Retina (tissue), 1 donor: ENCODE data around the gene SEC22A.
A peak's percentile ranks its signal among the peaks of the same experiment; 100 is the strongest.

Experiments
- DNase-seq: peaks from one replicate; pipeline ENCODE4 v3.0.0-alpha.2; 2016

The SEC22A gene, protein sequence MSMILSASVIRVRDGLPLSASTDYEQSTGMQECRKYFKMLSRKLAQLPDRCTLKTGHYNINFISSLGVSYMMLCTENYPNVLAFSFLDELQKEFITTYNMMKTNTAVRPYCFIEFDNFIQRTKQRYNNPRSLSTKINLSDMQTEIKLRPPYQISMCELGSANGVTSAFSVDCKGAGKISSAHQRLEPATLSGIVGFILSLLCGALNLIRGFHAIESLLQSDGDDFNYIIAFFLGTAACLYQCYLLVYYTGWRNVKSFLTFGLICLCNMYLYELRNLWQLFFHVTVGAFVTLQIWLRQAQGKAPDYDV

DNA sequence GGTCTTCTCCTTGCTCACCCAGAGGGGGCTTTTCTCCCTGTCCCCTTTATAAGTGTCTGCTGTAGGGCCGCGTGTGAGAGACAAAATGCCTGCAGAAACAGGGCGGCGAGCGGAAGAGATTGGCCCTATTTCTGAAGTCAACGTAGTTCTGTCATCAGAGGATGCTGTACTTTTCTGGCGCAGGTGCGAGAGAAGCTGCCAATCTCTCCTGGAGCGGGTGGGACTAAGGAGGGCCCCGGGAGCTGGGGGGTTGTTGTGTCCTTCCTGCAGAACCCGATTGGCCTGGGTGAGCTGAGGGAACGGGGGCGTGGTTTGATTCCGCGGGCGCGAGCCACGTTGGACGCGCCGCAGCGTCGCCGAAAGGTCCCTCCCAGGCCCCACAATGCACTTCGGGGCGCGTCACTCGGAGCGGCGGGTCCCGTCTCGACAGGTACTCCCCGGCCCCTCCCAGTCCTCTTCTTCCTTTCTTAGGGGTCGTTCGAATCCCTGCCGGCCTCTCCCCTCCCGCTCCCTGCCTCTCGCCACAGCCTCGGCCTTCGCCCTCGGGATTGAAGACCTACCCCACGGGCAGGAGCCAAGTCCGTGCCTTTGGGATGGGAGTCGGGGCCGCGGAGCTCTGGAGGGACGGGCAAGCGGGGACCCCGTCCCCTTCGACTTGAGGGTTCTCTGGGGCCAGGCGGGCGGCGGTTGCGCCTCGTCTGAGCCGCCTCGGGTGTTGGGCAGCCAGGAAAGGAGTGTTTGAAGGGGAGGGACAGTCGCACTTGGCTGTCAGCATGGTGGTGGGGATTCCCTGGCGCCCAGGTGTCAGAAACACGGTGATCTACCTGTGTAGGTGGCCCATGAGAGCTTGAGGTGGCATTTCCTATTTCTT, at the start of gene SEC22A:
SEC22A (plus strand) TSS at position 387 of the 871 bp plus-strand sequence. CDS start 7,275 bp downstream, outside the sequence.
- DNase-seq = peak; percentile 97

DNA sequence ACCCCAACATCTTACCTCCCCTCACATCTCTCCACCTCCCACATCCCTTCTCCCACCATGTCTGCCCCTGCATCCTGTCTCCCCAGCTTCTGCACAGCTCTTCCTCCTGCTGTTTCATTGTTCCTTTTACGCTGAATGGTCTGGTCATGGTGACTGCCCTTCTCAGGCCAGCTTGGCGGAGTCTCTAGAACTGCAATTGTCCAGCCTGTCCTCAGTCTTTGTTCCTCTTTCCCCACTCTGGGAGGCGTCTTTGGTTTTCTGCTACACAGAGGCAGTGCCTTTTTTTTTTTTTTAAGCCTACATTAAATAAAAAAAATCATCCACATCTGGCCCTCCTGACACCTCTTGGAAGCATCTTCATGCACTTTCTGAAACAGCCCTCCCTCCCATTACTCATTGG, 49.1 kb upstream of the SEC22A start:
- DNase-seq = peak; percentile 53

DNA sequence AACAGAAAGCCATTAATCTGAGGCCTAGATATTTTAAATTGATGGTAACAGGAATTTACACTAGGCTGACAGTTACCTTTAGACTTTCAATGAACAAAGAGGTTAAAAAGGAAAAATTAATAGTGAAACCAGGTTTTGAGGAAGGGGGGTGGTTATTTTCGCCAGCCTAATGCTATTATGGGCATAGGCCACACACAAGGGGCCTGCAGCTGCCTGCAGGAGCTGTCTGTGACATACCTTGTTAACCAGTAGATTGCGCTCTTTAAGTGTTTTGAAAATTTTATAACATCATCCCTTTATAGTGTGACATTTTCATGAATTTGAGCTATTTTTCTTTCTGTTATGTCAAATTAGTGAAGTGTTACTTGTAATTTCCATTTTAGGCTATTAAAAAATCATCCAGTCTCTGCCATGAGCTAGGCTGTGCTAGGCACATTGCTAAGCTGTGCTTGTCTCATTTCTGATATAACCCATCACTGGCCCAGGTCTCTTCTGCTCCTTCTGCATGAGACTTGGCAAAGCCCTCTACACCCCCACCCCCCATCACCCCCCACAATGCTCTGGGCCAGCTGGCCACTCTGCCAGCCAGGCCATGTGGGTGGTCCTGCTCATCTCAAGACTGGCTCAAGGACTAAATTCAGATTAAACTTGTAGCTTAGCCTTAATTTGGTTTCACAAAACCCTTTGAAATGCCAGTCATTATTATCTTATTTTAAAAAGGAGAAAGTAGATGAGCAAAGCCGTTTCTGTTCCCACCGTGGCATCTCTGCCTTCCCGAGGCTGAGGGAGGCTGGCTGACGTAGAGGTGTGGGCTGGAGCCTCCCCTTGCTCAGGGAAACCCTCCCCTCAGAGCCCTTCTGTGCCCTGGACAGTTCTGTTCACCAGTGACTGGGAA, 48.4 kb upstream of the SEC22A start:
- DNase-seq = peak; percentile 81

DNA sequence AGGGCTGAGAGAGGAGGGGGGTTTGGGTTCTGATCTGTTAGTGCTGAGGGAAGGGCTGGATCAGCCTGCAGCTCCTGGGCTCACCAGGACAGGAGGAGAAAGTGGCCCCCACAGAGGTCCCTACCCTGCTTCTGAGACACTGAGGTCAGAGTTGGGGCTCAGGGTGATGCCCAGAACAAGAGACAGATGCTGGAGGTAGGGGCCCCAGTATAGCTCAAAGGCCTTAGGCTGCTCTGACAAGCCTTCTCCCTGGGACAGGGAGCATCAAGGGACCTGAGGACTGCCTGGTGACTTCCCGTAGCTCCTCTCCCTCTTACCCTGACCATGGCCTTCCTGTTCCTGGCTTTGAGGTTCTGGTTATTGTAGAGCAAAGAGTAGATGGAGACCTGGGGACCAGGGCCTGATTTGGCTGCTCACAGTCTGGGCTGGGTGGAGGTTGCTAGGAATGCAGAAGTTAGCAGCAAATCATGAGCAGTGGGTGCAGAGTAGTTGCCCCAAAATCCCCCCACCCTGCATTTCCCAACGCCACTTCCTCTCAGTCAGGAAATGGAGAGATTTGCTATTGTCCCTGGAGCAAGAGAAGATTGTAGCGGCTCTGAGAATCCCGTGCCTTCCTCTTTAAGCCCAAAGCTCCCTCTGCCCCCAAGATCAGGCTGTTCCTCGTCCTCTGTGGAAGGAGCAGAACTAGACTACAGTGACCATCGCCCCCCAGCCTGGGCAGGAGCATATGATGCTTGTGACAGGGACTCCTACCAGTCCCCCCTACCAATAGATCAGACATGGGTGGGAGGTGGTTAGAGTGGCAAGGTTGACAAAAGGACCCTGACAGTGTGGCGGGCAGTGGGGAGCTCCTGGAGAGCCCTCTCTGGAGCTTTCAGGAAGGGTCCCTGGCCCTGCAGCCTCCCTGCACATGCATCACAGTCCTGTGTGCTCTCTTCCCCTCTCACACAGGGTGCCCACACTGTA, 47.4 kb upstream of the SEC22A start:
- no peak for DNase-seq

DNA sequence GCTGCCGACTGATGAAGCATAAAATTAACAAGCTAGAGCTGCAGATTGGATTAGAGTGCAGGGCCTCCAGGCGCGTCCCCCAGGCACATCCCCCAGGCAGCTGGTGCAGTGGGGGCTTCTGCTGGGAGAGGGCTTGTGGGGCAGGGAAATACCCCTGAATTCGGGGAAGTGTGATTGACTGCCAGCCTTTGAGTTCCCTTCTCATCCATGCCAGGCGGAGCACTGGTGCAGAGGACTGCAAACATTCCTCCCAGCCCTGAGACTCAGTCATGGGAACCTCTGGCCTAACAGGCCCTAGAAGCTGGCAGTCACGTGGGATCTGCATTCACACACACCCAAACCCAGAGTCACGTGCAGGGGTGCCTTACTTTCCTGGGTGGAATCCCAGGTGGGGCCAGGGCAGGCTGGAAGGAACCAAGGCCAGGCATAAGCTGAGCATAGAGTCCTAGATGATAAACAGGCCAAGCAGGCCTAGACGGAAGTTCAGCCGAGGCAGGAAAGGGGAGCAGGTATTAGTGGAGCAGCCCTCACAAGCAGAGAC, 46.2 kb upstream of the SEC22A start:
- DNase-seq = peak; percentile 88

DNA sequence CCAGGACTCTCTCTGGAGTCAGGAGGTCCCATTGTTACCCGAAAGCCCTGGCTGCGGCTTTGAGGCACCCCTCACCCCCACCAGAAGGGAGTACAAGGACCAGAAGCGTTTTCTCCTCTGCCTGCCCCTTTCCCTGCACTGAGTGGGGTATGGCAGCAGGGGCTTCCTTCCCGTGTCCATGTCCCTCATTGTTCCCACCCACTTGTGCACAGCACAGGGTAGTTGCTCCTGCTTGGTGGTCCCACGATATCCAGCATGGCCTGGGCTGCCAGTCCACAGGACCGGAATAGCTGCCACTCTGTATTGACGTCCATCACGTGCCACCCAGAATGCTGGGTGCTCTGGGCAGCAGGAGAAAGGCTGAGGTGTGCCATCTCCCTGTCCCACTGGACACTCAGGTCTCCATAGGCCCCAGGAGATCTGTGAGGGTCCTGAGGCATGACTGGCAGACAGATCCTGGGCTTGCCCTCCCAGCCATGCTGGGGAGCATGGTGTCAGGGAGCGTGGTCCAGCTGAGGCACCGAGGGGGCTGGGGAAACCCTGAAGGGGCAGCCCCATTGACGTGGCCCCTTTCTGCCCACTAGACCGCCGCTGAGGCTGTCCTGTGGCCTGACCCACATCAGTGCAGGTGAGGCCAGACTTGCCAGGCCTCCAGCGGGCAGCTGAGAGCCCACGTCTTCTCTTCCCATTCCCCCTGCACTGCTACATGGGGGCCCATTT, 45.3 kb upstream of the SEC22A start:
- DNase-seq = no peak

DNA sequence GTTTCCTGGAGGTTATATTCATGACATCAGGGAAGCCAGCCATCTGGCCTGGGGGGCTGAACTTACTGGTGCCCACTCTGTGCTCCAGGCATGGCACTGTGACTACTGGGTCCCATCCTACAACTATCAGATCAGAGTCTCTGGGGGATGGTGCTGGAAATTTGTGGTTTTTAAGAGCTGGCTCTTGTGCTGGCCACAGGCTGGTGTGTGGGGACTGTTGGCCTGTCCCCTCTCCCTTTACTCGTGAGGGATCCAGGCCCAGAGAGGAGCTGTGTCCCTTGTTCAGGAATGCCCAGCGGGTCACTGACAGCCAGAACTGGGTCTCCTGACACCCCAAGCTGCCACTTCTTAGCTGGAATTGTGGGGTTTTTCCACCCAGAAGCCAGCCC, 44.5 kb upstream of the SEC22A start:
- DNase-seq = no peak

DNA sequence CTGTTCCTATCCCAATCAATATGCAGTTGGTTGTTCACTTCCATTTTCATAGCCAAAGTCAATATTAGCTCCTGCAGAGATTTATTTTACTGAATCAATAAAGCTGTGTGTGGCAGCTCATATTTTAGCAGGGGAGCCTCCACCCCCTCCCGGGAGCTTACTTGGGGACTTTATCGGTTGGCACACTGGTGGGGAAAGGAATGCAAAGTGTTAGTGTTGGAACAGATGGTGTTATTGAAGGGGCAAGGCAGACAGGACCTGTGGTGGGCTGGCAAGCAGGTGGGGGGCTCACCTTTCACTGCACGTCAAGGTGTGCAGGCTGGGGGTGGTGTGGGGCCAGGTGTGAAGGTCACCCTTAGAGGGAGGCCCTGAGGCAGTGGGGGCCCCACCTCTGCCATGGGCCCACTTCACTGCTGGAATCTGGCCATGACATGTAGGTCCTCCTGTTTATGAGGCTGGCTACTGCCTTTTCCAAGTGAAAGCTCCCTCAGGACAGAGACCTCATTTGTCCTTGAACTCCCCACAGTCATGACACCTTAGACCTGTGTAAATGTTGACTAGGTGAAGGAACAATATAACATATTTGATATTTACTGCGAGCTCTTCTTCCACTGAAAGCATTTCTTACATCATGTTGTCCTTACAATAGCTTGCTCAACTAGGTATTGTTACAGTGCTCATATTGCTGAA, 44.0 kb upstream of the SEC22A start:
- no peak for DNase-seq

DNA sequence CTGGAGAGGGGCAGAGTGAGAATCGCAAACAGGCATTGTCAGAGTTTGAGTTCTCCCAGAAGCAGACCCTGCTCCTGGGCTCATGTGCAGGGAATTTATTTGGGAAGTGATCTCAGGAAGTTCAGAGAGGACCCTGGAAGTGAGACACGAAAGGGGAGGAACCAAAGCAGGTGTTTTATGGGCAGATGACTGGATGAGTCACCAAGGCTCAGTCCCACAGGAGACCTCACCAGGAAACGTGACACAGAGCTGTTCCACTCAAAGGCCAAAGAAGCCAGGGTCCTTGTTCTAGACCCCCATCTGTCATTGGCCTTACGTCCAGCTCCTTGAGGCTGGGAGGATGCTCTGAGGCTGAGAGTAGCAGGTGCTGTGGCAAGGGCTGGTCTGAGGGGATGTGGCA, 43.4 kb upstream of the SEC22A start:
- no peak for DNase-seq

DNA sequence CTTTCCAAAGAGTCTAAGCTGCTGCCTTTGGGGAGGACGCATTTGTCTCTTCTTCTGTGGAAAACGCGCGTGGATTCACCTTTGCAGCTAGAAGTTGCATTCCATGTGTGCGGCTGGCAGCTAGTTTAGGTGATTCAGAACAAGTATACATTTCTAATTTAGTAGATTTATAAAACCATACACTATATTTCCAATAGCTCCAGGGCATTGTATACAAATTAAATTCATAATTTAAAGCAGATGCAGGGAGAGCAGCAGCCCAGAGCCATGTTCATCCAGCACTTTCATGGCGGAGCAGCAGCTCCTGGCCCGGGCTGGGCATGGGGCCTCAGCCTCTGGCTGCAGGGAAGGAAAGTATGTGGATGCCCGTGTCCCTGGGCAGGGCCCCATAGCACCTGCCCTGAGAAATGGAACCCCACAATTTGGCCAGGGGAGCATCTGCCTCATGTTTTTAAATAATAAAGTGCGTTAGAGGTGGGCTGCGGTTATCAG, 42.8 kb upstream of the SEC22A start:
- DNase-seq = no peak

DNA sequence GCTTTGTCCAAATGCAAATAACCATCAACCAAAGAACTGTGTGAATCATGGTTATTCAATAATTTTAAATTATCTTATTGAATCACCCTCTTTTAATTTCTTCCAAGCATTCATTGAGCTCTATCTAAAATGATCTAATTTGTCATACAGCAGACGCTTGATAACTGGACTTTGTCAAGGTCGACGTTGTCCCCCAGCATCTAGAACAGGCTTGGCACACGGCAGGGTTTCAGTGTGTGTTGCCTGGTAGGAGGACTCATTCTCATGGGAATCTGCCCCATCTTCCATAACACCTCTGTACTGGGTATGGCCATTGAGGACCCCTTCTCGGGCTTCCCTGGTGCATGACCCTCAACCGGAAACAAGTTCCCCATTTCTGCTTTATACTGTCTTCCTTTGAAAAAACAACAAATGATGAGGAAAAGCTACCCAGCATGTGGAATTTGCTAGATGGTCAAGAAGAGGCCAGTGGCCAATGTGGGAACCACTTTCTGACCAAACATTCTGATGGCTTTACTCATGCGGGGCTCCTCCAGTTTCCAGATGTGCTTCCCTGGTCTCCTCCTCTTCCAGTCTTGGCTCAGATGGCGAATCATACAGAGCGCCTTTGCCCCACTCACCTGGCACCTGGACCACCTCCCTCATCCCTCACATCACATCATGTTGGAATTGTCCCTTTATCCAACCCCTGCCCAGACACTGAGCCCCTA, 41.7 kb upstream of the SEC22A start:
- no peak for DNase-seq

DNA sequence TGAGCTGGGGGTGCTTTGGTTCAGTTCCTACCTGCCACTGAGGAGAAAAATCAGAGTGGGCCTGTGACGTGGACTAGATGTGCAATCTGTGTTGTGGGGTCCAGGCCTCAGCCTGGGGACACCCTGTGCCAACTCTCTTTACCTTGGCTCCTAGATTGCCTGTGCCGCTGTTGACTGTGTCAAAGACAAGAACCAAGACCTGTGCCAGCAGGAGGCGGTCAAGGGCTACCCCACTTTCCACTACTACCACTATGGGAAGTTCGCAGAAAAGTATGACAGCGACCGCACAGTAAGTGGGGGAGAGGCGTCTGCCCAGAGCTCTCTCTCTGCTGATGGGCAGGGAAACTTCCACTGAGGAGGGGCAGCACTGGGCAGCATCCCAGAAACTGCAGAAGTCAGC, 40.6 kb upstream of the SEC22A start:
- DNase-seq = no peak

DNA sequence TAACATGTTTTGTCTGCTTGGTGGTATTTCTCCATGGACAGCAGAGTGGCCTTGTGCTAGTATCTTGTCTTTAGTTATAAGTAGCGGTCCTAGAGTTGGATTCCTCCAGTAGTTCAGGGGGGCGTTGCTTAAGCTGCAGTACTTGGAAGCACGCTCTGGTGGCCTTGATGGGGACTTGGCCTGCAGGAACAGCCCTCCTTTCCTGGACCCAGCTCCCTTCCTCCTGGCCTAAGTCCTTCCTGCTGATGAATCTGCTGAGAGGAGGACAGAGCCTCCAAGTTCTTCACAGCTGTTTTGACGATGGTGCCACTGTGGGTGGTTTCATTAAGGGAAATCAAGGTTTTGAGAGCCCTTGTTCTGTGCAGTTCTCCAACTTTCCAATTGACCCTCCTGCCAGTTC, 38.6 kb upstream of the SEC22A start:
- no peak for DNase-seq

DNA sequence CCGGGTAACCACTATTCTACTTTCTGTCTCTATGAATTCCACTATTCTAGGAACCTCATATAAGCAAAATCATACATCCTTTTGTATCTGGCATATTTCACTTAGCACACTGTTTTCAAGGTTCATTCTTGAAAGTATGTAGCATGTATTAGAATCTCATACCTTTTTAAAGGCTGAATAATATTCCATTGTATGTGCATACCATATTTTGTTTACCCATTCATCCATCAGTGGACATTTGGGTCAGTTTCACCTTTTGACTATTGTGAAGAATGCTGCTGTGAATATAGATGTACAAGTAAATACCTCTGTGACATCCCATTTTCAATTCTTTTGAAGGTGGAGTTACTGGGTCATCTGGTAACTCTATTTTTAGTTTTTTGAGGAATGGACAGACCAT, 36.6 kb upstream of the SEC22A start:
- no peak for DNase-seq

DNA sequence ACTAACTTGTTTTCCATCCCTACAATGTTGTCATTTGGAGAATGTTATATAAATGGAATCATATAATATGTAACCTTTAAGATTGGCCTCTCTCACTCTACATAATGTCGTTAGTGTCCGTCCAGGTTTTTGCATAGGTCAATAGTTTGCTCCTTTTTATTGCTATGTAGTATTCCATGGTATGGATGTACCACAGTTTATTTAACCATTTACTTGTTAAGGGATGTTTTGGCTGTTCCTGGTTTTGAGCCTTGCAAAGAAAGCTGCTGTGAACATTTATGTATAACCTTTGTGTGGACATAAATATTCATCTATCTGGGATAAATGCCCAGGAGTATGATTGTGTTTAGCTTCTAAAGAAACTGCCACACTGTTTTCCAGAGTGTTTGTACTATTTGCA, 34.1 kb upstream of the SEC22A start:
- DNase-seq = no peak

DNA sequence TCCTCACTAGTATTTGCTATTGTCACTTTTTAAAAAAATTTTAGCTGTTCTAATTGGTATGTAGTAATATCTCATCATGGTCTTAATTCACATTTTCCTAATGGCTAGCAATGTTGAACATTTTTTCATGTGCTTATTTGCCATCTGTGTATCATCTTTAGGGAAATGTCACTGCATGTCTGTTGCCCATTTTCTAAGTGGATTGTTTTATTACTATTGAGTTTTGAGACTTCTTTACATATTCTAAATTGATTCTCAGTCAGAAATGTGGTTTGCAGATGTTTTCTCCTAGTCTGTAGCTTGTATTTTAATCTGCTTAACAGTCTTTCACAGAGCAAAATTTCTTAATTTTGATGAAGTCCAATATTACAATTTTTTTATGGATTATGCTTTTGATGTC, 33.6 kb upstream of the SEC22A start:
- no peak for DNase-seq

DNA sequence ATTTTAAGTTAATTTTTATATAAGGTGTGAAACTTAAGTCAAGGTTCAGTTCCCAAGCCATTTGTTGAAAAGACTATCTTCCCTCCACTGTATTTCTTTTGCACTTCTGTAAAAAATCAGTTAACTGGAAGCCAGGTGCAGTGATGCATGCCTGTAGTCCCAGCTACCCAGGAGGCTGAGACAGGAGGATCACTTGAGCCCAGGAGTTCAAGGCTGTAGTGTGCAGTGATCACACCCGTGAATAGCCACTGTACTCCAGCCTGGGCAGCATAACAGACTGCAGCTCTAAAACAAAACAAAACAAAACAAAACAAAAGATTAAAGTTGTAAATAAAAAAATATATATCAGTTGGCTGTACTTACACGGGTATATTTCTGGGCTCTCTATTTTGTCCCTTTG, 33.1 kb upstream of the SEC22A start:
- no peak for DNase-seq

DNA sequence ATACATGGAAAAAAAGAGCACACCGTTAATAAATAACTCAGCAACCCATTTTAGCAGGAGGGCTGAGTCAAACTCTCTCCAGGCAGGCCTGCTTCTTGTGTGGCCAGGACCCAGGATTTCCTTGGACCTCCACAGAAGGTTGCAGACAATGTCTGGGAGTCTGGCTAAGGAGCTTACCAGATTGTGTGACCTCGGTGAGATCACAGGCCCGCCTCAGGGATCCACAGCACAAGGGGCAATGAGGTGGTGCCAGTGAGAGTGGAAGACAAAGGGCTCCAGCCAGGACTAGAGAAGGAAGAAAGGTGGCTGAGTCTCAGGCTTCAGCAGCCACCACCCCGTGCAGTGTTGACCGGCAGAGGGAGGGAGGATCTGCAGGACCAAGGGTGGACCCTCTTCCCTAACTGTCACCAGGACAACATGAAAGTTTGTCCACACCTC, 32.2 kb upstream of the SEC22A start:
- peak; percentile 52 for DNase-seq

DNA sequence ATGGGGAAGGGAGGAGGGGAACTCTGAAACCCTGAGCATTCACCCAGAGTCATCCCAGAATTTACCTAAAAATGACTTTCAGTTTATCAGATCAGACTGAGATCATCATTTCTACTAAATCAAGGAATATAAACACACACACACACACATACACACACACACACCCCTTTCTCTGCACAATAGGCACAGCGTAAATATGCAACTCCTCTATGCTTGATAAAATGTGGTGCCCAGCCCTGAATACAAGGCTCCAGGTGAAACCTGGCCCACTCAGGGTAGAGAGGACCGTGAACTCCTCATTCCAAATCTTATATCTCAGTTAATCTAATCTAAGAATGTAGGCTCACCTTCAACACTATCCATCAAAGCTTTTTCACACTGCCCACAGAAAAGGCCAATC, 31.8 kb upstream of the SEC22A start:
- DNase-seq = no peak

DNA sequence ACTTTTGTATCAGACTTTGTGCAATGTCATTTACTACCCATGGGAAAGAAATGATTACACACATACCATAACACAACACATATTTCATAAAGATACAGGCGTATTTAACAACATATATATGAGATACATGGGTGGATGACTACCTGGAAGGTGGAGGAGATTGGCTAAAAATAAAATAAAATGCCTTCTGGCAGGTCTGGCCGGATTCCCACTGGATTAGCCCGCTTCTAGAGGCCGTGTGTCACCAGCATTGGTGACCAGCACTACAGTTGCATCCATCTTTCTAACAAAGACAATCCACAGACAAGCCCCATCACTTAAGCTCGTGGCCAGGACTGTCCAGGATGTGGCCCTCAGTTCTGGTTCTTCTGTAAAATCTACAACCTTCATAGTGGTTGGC, 21.0 kb upstream of the SEC22A start:
- no peak for DNase-seq
